ENCODE results near the gene CPO. TPM values are rescaled to one million over a fixed set of nuclear protein-coding genes. Genes with fewer than 3 reads are reported as not detected.

The CPO gene
- polyA plus RNA-seq, 1 of the 3 experiments (the other 2 are of a cell fraction), result not detected

GRCh38 chr2:206935991-206936842, 3.1 kb upstream of the CPO start:
- Histone ChIP-seq H3K79me2 (ENCODE audit: insufficient read depth) (no peaks in the 10 kb centered on the region), H3K9ac (no peak overlapping the region), H3K9me2 (no peaks in the 10 kb centered on the region), H3K27ac (ENCODE audit: low read depth in 2 of 2, low read length in 1 of 2) (no peak overlapping the region), H3K4me1 (ENCODE audit: control insufficient read depth in 1 of 2, insufficient read depth in 2 of 2, low read depth in 1 of 2, low read length in 1 of 2) (peaks cover 0 to 8% of the 10 kb centered on the region in 2 experiments; a peak in 2 of 4 replicates), H3K4me2 (no peak overlapping the region), H3K27me3 (ENCODE audit: insufficient read depth) (no peaks in the 10 kb centered on the region), H3K36me3 (replicated peaks in 1 of 2; ENCODE audit: control insufficient read depth in 1 of 2, insufficient read depth in 2 of 2, low read length in 1 of 2) (no peaks in the 10 kb centered on the region), H4K20me1 (ENCODE audit: insufficient read depth) (no peaks in the 10 kb centered on the region), H3K9me3 (no peaks in the 10 kb centered on the region), H2AFZ (ENCODE audit: low read depth) (no peak overlapping the region), H3K4me3 (ENCODE audit: low read depth in 2 of 2, low read length in 1 of 2) (no peak overlapping the region), H3F3A (replicated peaks; ENCODE audit: insufficient read depth) (no peaks in the 10 kb centered on the region)
- CTCF ChIA-PET, result no interaction called here
- no peak for DNase-seq
- TF ChIP-seq RFX5 (IDR thresholded peaks at IDR 0.05; ENCODE audit: low read length) (0 out of 2 replicates have a peak, but pooled peaks have one; percentile 8), RCOR1 (IDR thresholded peaks at IDR 0.05; ENCODE audit: low read length) (no peak)
- WGBS (ENCODE audit: low lambda C conversion rate), result 9% methylated on average over 2 of the region's 2 CpGs
- POLR2A ChIA-PET, result no interaction called here

- no peaks in the 10 kb centered on the region for H3K27me3 ChIP-seq (ENCODE audit: insufficient read depth)
- H3K4me1 ChIP-seq (ENCODE audit: control insufficient read depth in 1 of 2, insufficient read depth in 2 of 2, low read depth in 1 of 2, low read length in 1 of 2), result peaks cover 0 to 8% of the 10 kb centered on the region in 2 experiments; a peak in 2 of 4 replicates
- CTCF ChIA-PET, result interaction anchor here (1.2 kb wide), 1 partner anchor 28 kb away, joined by 3 read pairs; no protein-coding TSS in a partner anchor
- H3K9me3 ChIP-seq, result no peaks in the 10 kb centered on the region
- no peak overlapping the region for H3K27ac ChIP-seq (ENCODE audit: low read depth in 2 of 2, low read length in 1 of 2)
- no peak overlapping the region for H3K4me2 ChIP-seq
- 4% methylated on average over 2 of the region's 2 CpGs for WGBS (ENCODE audit: low lambda C conversion rate)
- H2AFZ ChIP-seq (ENCODE audit: low read depth), result no peak overlapping the region
- TF ChIP-seq IRF3 (IDR thresholded peaks at IDR 0.05; ENCODE audit: low read depth, low read length) (no peak), EP300 (IDR thresholded peaks at IDR 0.05; ENCODE audit: borderline replicate concordance in 1 of 2, low read depth in 1 of 2, low read length in 1 of 2) (peak in 1 of 2 experiments; percentile 62; a peak in 2 of 4 replicates), SMC3 (IDR thresholded peaks at IDR 0.05; ENCODE audit: low read depth, low read length) (no peak), USF1 (IDR thresholded peaks at IDR 0.05; ENCODE audit: borderline replicate concordance, low read depth) (no peak), TCF12 (IDR thresholded peaks at IDR 0.05) (no peak), RCOR1 (IDR thresholded peaks at IDR 0.05; ENCODE audit: low read length) (peak; percentile 89)
- no peaks in the 10 kb centered on the region for H3K9me2 ChIP-seq
- no peaks in the 10 kb centered on the region for H3F3A ChIP-seq (replicated peaks; ENCODE audit: insufficient read depth)
- H4K20me1 ChIP-seq (ENCODE audit: insufficient read depth), result no peaks in the 10 kb centered on the region
- no peak overlapping the region for H3K4me3 ChIP-seq (ENCODE audit: low read depth in 2 of 2, low read length in 1 of 2)
- no peak overlapping the region for H3K9ac ChIP-seq
- POLR2A ChIA-PET, result no interaction called here
- DNase-seq, result peak; percentile 27
- H3K36me3 ChIP-seq (replicated peaks in 1 of 2; ENCODE audit: control insufficient read depth in 1 of 2, insufficient read depth in 2 of 2, low read length in 1 of 2), result no peaks in the 10 kb centered on the region
- H3K79me2 ChIP-seq (ENCODE audit: insufficient read depth), result no peaks in the 10 kb centered on the region
These were observed 2.5 kb upstream of the CPO start for GRCh38 chr2:206936843-206937230.

GRCh38 chr2:206937555-206937954, 1.8 kb upstream of the CPO start:
- peaks cover 0 to 8% of the 10 kb centered on the region in 2 experiments; a peak in 2 of 4 replicates for H3K4me1 ChIP-seq (ENCODE audit: control insufficient read depth in 1 of 2, insufficient read depth in 2 of 2, low read depth in 1 of 2, low read length in 1 of 2)
- WGBS (ENCODE audit: low lambda C conversion rate), result 31% methylated on average over 6 of the region's 6 CpGs
- H4K20me1 ChIP-seq (ENCODE audit: insufficient read depth), result no peaks in the 10 kb centered on the region
- no peak for DNase-seq
- H3K4me3 ChIP-seq (ENCODE audit: low read depth in 2 of 2, low read length in 1 of 2), result no peak overlapping the region
- no peaks in the 10 kb centered on the region for H3K9me3 ChIP-seq
- H3K9ac ChIP-seq, result no peak overlapping the region
- ChIA-PET POLR2A (no interaction called here), CTCF (interaction anchor here (1.2 kb wide), 1 partner anchor 28 kb away, joined by 3 read pairs; no protein-coding TSS in a partner anchor)
- no peaks in the 10 kb centered on the region for H3K79me2 ChIP-seq (ENCODE audit: insufficient read depth)
- no peak overlapping the region for H3K4me2 ChIP-seq
- H3F3A ChIP-seq (replicated peaks; ENCODE audit: insufficient read depth), result no peaks in the 10 kb centered on the region
- H2AFZ ChIP-seq (ENCODE audit: low read depth), result no peak overlapping the region
- TF ChIP-seq IRF3 (IDR thresholded peaks at IDR 0.05; ENCODE audit: low read depth, low read length) (no peak), JUND (IDR thresholded peaks at IDR 0.05) (no peak), EP300 (IDR thresholded peaks at IDR 0.05; ENCODE audit: borderline replicate concordance in 1 of 2, low read depth in 1 of 2, low read length in 1 of 2) (no peak), USF2 (IDR thresholded peaks at IDR 0.05; ENCODE audit: borderline replicate concordance, low read depth, low read length) (no peak), TEAD4 (IDR thresholded peaks at IDR 0.05; ENCODE audit: borderline replicate concordance, insufficient read depth) (no peak), YY1 (IDR thresholded peaks at IDR 0.05; ENCODE audit: low read depth) (no peak)
- H3K27me3 ChIP-seq (ENCODE audit: insufficient read depth), result no peaks in the 10 kb centered on the region
- no peaks in the 10 kb centered on the region for H3K9me2 ChIP-seq
- no peaks in the 10 kb centered on the region for H3K36me3 ChIP-seq (replicated peaks in 1 of 2; ENCODE audit: control insufficient read depth in 1 of 2, insufficient read depth in 2 of 2, low read length in 1 of 2)
- no peak overlapping the region for H3K27ac ChIP-seq (ENCODE audit: low read depth in 2 of 2, low read length in 1 of 2)
